K562 (cell line): ENCODE data around the gene NET1. TPM values are rescaled to one million over a fixed set of nuclear protein-coding genes. Genes with fewer than 3 reads are reported as not detected.

Source experiments
- BDP1 ChIP-seq: IDR thresholded peaks from 3 replicates; pipeline ENCODE4 v1.6.1; 2011; ENCODE audit not compliant: insufficient read length, insufficient read depth
- GATAD2B ChIP-seq: fragments of 450-650 bp; IDR thresholded peaks from 2 replicates; pipeline ENCODE4 v1.6.1; 2017; ENCODE audit warnings: mild to moderate bottlenecking, borderline replicate concordance
- MITF ChIP-seq: IDR thresholded peaks from 2 replicates; pipeline ENCODE4 v1.6.1; 2014; ENCODE audit warnings: antibody characterized with exemption
- NCOA6 ChIP-seq: fragments of 450-650 bp; IDR thresholded peaks from 2 replicates; pipeline ENCODE4 v1.6.1; 2017; ENCODE audit warnings: mild to moderate bottlenecking
- NFYB ChIP-seq: IDR thresholded peaks from 2 replicates; pipeline ENCODE4 v1.6.1; 2011; ENCODE audit warnings: mild to moderate bottlenecking, moderate library complexity; ENCODE audit not compliant: insufficient read length; ENCODE audit errors: extremely low read depth
- POLR2AphosphoS5 ChIP-seq: IDR thresholded peaks from 2 replicates; pipeline ENCODE4 v1.6.1; 2011; ENCODE audit warnings: mild to moderate bottlenecking, low read depth, low read length, moderate library complexity; ENCODE audit not compliant: control insufficient read depth, insufficient read depth
- SAP30 ChIP-seq: fragments of 200-600 bp; sonication (generic); IDR thresholded peaks from 2 replicates; pipeline ENCODE4 v1.6.1; 2012; ENCODE audit warnings: borderline replicate concordance, low read depth, mild to moderate bottlenecking, moderate library complexity, low read length, control low read depth, inconsistent platforms; ENCODE audit not compliant: insufficient read depth, poor library complexity, severe bottlenecking
- SMAD4 ChIP-seq: fragments of 250-450 bp; sonication (Bioruptor Pico); conservative IDR thresholded peaks from 2 replicates; pipeline ENCODE4 v1.8.0; 2021; ENCODE audit warnings: inconsistent platforms, mild to moderate bottlenecking, moderate library complexity
- ZBTB2 ChIP-seq: fragments of 450-650 bp; IDR thresholded peaks from 2 replicates; pipeline ENCODE4 v1.6.1; 2016; ENCODE audit warnings: antibody characterized with exemption
- ZBTB5 ChIP-seq: fragments of 450-650 bp; IDR thresholded peaks from 2 replicates; pipeline ENCODE4 v1.6.1; 2017; ENCODE audit warnings: antibody characterized with exemption
- ZNF41 ChIP-seq: fragments of 250-450 bp; sonication (Bioruptor Pico); conservative IDR thresholded peaks from 2 replicates; pipeline ENCODE4 v1.4.0; 2020; ENCODE audit warnings: mild to moderate bottlenecking
- ZNF436 ChIP-seq: fragments of 250-450, 450-650 bp; sonication (Bioruptor Pico); formaldehyde crosslinking; IDR thresholded peaks from 2 replicates; pipeline ENCODE4 v1.7.0; 2020; ENCODE audit warnings: mild to moderate bottlenecking
- ZNF551 ChIP-seq: fragments of 250-450 bp; sonication (Bioruptor Pico); IDR thresholded peaks from 2 replicates; pipeline ENCODE4 v1.5.0; 2021; ENCODE audit warnings: mild to moderate bottlenecking, moderate library complexity
- ZNF592 ChIP-seq: fragments of 450-650 bp; IDR thresholded peaks from 2 replicates; pipeline ENCODE4 v1.6.1; 2017; ENCODE audit warnings: antibody characterized with exemption, mild to moderate bottlenecking
- polyA plus RNA-seq, 8 experiments: library from polyadenylated mRNA; depleted of rRNA in 4 of 8; stranded (reverse) in 5 of 8; unstranded in 3 of 8; fragments of >200 nt; fragmentation: Nextera tagmentation in 2 of 8; fragmentation: Illumina TruSeq in 1 of 8; extraction: Ambion mirVana in 2 of 8; extraction: Trizol in 1 of 8; gene quantifications; 2 replicates each; pipeline versions ENCODE4 v1.2.1 to v1.2.3, GENCODE V29; 2011 to 2014; ENCODE audit warnings: inconsistent platforms in 1 of 8, missing spikeins in 1 of 8
- total RNA-seq, 7 experiments: library from RNA; depleted of rRNA in 6 of 7; stranded (reverse); fragments of >200 nt in 6 of 7; fragmentation: Illumina TruSeq in 2 of 7; extraction: Trizol in 2 of 7; gene quantifications; 2 replicates each; pipeline versions ENCODE4 v1.2.1 to v1.2.3, GENCODE V29; 2011 to 2021; ENCODE audit warnings: low replicate concordance in 1 of 7

Gene NET1
- total and polyA plus RNA-seq, 9 of the 15 experiments (the other 6 are each of a cell fraction or from before 2014, with no cell fraction given) = 47.4 to 258 (median 106) TPM

GRCh38 chr10:5461914-5462840 lies 49.8 kb downstream of the NET1 start (continued):
- no peak for TF ChIP-seq NFYB
- TF ChIP-seq ZNF436 (CRISPR knock-in tag) = no peak
- TF ChIP-seq ZBTB2 = 0 out of 2 replicates have a peak, but pooled peaks have one; percentile 58
- TF ChIP-seq ZNF551 (CRISPR knock-in tag) = no peak
- TF ChIP-seq NCOA6 = no peak
- 0 out of 2 replicates have a peak, but pooled peaks have one; percentile 9 for TF ChIP-seq POLR2AphosphoS5
- no peak for TF ChIP-seq ZNF41
- TF ChIP-seq MITF = no peak
- TF ChIP-seq SMAD4 = peak; percentile 90
- no peak for TF ChIP-seq BDP1
- peak; percentile 59; the same call in 1 of the 2 replicates for TF ChIP-seq ZBTB5
- TF ChIP-seq GATAD2B = 0 out of 2 replicates have a peak, but pooled peaks have one; percentile 56
- TF ChIP-seq ZNF592 = peak; percentile 93
- TF ChIP-seq SAP30 = no peak
